Omental fat pad (tissue), 4 donors: ENCODE results near the gene KMO. TPM values are rescaled to one million over a fixed set of nuclear protein-coding genes. Genes with fewer than 3 reads are reported as not detected.

Source experiments
- ATAC-seq: fragments of 150-250 bp; one replicate; pipeline ENCODE4 v1.9.1; 2016; ENCODE audit warnings: mild to moderate bottlenecking, moderate library complexity; ENCODE audit not compliant: low FRiP score
- DNase-seq: peaks from one replicate; pipeline ENCODE4 v3.0.0-alpha.2; 2019; ENCODE audit warnings: low spot score
- total RNA-seq, 4 donors: library from RNA; depleted of rRNA; stranded (reverse); fragments of >200 nt; gene quantifications; one replicate each; pipeline ENCODE4 v1.1.0, GENCODE V29; 2016
- TF ChIP-seq, protein P1 (sequence below), 3 donors: fragments of 450-650 bp; IDR thresholded peaks; one replicate each; pipeline ENCODE4 v1.5.1; 2016 to 2017; ENCODE audit warnings: antibody characterized with exemption in 3 of 3, mild to moderate bottlenecking in 3 of 3, moderate library complexity in 2 of 3

The KMO gene
- total RNA-seq, 4 donors from 2014 or later, result 1.3 to 4.4 (median 2.5) TPM

- no peak for DNase-seq
- no peak for ATAC-seq
- TF ChIP-seq, protein P1, sequence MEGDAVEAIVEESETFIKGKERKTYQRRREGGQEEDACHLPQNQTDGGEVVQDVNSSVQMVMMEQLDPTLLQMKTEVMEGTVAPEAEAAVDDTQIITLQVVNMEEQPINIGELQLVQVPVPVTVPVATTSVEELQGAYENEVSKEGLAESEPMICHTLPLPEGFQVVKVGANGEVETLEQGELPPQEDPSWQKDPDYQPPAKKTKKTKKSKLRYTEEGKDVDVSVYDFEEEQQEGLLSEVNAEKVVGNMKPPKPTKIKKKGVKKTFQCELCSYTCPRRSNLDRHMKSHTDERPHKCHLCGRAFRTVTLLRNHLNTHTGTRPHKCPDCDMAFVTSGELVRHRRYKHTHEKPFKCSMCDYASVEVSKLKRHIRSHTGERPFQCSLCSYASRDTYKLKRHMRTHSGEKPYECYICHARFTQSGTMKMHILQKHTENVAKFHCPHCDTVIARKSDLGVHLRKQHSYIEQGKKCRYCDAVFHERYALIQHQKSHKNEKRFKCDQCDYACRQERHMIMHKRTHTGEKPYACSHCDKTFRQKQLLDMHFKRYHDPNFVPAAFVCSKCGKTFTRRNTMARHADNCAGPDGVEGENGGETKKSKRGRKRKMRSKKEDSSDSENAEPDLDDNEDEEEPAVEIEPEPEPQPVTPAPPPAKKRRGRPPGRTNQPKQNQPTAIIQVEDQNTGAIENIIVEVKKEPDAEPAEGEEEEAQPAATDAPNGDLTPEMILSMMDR (IDR thresholded peaks at IDR 0.05), result no peak
These were observed 19.8 kb downstream of the KMO start for GRCh38 chr1:241551759-241552638.

DNA sequence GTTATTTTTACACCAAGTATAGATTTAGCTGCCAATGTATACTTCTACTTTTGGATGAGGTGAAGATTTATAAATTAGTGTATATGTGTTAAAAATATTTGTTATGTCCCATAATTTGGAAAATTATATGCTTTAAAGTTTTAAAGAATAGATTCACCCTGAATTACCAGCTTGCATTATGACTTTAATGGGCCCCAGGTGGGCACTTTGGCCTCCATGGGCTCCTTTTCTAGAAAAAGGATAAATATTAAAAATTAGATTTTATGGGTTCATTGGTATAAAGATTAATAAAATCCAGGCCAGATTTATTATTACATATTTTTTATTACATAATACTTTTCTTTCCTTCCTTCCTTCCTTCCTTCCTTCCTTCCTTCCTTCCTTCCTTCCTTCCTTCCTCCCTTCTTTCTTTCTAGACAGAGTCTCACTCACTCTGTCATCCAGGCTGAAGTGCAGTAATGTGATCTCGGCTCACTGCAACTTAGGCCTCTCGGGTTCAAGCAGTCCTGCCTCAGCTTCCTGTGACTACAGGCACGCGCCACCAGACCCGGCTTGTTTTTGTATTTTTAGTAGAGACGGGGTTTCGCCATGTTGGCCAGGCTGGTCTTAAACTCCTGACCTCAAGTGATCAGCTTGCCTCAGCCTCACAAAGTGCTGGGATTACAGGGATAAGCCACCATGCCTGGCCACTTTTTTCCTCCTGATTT lies 21.9 kb downstream of the KMO start:
- TF ChIP-seq, protein P1 (IDR thresholded peaks at IDR 0.05), result no peak
- ATAC-seq, result no peak
- DNase-seq, result no peak

GRCh38 chr1:241555526-241555925 lies 23.3 kb downstream of the KMO start:
- TF ChIP-seq, protein P1 (IDR thresholded peaks at IDR 0.05), result no peak
- no peak for DNase-seq
- ATAC-seq, result no peak

GRCh38 chr1:241557031-241557430 lies 24.9 kb downstream of the KMO start:
- DNase-seq (no peak), ATAC-seq (no peak)
- TF ChIP-seq, protein P1 (IDR thresholded peaks at IDR 0.05), result no peak

DNA sequence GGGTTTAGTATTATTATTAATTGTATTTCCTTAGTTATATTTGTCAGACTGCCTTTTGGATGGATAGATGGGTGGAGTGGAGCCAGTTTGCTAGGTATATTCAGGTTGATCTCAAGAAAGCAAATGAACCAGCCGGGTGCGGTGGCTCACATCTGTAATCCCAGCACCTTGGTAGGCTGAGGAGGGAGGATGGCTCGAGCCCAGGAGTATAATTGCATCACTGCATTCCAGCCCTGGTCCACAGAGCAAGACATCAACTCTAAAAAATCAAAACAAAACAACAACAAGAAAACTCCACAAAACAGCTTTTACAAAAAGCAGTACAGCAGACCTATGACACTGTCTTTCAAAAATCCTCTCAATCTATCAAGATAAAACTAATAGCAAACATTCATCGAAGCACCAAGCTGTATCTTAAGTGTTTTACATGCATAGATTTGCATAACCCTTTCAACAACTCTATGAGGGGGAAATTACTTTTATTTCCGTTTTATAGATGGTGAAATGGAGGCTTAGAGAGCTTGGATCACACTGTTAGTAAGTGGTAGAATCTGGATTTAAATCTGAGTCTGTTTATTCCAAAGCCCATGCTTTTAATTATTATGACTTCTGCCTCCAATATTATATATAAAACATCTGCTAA lies 25.5 kb downstream of the KMO start:
- ATAC-seq (no peak), DNase-seq (no peak)
- TF ChIP-seq, protein P1 (IDR thresholded peaks at IDR 0.05), result no peak

- TF ChIP-seq, protein P1 (IDR thresholded peaks at IDR 0.05), result no peak
- no peak for ATAC-seq
- no peak for DNase-seq
These were observed 28.1 kb downstream of the KMO start for GRCh38 chr1:241560146-241560848.
